Loucy (cell line): ENCODE data around the gene GAS2L2.

Experiments used
- H2AFZ ChIP-seq: fragments of 200-600 bp; sonication (generic); 2 replicates; pipeline ENCODE4 v1.6.0; 2016; ENCODE audit warnings: antibody characterized with exemption, mild to moderate bottlenecking, low read length, moderate library complexity
- H3F3A ChIP-seq: fragments of 200-600 bp; 2 replicates; pipeline ENCODE4 v1.6.0; 2016; ENCODE audit warnings: antibody characterized with exemption, low read depth, mild to moderate bottlenecking
- H3K27me3 ChIP-seq: fragments of 200-600 bp; sonication (generic); 2 replicates; pipeline ENCODE4 v1.6.1; 2014; ENCODE audit warnings: low read length, mild to moderate bottlenecking; ENCODE audit not compliant: insufficient read depth, poor library complexity, severe bottlenecking
- H3K36me3 ChIP-seq: fragments of 200-600 bp; sonication (generic); 2 replicates; pipeline ENCODE4 v1.6.1; 2016; ENCODE audit warnings: low read length; ENCODE audit not compliant: insufficient read depth
- H3K4me1 ChIP-seq: fragments of 200-600 bp; sonication (generic); 2 replicates; pipeline ENCODE4 v1.5.1; 2014; ENCODE audit warnings: low read length, mild to moderate bottlenecking; ENCODE audit not compliant: insufficient read depth, poor library complexity, severe bottlenecking
- H3K4me2 ChIP-seq: fragments of 200-600 bp; sonication (generic); 2 replicates; pipeline ENCODE4 v1.6.0; 2014; ENCODE audit warnings: antibody characterized with exemption, low read length, low read depth, mild to moderate bottlenecking; ENCODE audit not compliant: poor library complexity, severe bottlenecking
- H3K4me3 ChIP-seq: fragments of 200-600 bp; sonication (generic); 2 replicates; pipeline ENCODE4 v1.5.1; 2014; ENCODE audit warnings: low read length, mild to moderate bottlenecking, mixed read lengths; ENCODE audit not compliant: poor library complexity, severe bottlenecking
- H3K79me2 ChIP-seq: fragments of 200-600 bp; sonication (generic); 2 replicates; pipeline ENCODE4 v1.6.1; 2014; ENCODE audit warnings: low read length; ENCODE audit not compliant: insufficient read depth
- H3K9ac ChIP-seq: fragments of 200-600 bp; sonication (generic); 2 replicates; pipeline ENCODE4 v1.6.0; 2014; ENCODE audit warnings: mild to moderate bottlenecking, low read depth, low read length, moderate library complexity; ENCODE audit not compliant: poor library complexity, severe bottlenecking
- H3K9me2 ChIP-seq: fragments of 200-600 bp; sonication (generic); replicated peaks from 2 replicates; pipeline ENCODE4 v1.6.1; 2016; ENCODE audit warnings: low read depth, low read length, mixed read lengths
- H3K9me3 ChIP-seq: fragments of 200-600 bp; sonication (generic); 2 replicates; pipeline ENCODE4 v1.6.1; 2014; ENCODE audit warnings: mild to moderate bottlenecking, antibody characterized with exemption, low read length, low read depth; ENCODE audit not compliant: insufficient read depth
- H4K20me1 ChIP-seq: fragments of 200-600 bp; sonication (generic); 2 replicates; pipeline ENCODE4 v1.6.0; 2014; ENCODE audit warnings: antibody characterized with exemption, low read length, mild to moderate bottlenecking; ENCODE audit not compliant: insufficient read depth, poor library complexity, severe bottlenecking
- EZH2phosphoT487 ChIP-seq: fragments of 200-600 bp; IDR thresholded peaks from 2 replicates; pipeline ENCODE4 v1.6.1; 2018; ENCODE audit warnings: antibody characterized with exemption, mild to moderate bottlenecking, moderate library complexity, borderline replicate concordance
- TF ChIP-seq, protein P1 (sequence below): fragments of 200-600 bp; sonication (generic); conservative IDR thresholded peaks from 2 replicates; pipeline ENCODE4 v1.5.1; 2014; ENCODE audit warnings: mild to moderate bottlenecking, antibody characterized with exemption, low read length

The GAS2L2 gene

GRCh38 chr17:35700150-35700549, 52.9 kb downstream of the GAS2L2 start:
- no peak for TF ChIP-seq EZH2phosphoT487
- TF ChIP-seq, protein P1, sequence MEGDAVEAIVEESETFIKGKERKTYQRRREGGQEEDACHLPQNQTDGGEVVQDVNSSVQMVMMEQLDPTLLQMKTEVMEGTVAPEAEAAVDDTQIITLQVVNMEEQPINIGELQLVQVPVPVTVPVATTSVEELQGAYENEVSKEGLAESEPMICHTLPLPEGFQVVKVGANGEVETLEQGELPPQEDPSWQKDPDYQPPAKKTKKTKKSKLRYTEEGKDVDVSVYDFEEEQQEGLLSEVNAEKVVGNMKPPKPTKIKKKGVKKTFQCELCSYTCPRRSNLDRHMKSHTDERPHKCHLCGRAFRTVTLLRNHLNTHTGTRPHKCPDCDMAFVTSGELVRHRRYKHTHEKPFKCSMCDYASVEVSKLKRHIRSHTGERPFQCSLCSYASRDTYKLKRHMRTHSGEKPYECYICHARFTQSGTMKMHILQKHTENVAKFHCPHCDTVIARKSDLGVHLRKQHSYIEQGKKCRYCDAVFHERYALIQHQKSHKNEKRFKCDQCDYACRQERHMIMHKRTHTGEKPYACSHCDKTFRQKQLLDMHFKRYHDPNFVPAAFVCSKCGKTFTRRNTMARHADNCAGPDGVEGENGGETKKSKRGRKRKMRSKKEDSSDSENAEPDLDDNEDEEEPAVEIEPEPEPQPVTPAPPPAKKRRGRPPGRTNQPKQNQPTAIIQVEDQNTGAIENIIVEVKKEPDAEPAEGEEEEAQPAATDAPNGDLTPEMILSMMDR: no peak
- Histone ChIP-seq H3K9me2 (no peaks in the 10 kb centered on the region), H3K27me3 (no peaks in the 10 kb centered on the region), H3K36me3 (peaks cover 23% of the 10 kb centered on the region), H3K79me2 (no peaks in the 10 kb centered on the region), H3K9ac (no peak overlapping the region), H3F3A (no peaks in the 10 kb centered on the region), H3K4me3 (no peak overlapping the region), H3K4me2 (no peak overlapping the region), H2AFZ (no peak overlapping the region), H3K9me3 (no peaks in the 10 kb centered on the region), H4K20me1 (no peaks in the 10 kb centered on the region), H3K4me1 (no peaks in the 10 kb centered on the region)

DNA sequence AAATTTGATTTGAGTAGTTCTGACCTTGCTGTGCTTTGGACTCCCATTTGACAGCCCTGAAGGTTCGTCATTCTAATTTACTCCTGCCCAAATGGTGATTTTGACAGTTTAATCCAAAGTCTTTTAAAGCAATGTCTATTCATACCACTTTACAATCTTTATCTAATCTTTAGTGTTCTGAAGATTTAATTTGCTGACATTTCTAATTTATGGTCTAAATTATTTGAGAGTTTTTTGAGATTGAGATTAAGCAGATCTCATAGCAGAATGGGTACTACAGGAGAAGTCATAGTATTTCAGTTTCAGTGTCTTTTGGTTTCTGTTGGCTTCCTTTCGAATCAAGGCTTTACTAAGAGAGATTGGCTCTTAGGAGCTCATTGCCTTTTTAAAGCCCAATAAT, 54.2 kb downstream of the GAS2L2 start:
- TF ChIP-seq, protein P1: no peak
- no peak for TF ChIP-seq EZH2phosphoT487
- H3K27me3 ChIP-seq: no peaks in the 10 kb centered on the region
- no peak overlapping the region for H3K4me3 ChIP-seq
- H2AFZ ChIP-seq: no peak overlapping the region
- no peaks in the 10 kb centered on the region for H3K79me2 ChIP-seq
- H3K36me3 ChIP-seq: peaks cover 34% of the 10 kb centered on the region
- H3K9me2 ChIP-seq: no peaks in the 10 kb centered on the region
- H4K20me1 ChIP-seq: no peaks in the 10 kb centered on the region
- H3K4me2 ChIP-seq: no peak overlapping the region
- no peak overlapping the region for H3K9ac ChIP-seq
- no peaks in the 10 kb centered on the region for H3F3A ChIP-seq
- no peaks in the 10 kb centered on the region for H3K4me1 ChIP-seq
- no peaks in the 10 kb centered on the region for H3K9me3 ChIP-seq

- H3K9me3 ChIP-seq: no peaks in the 10 kb centered on the region
- no peak overlapping the region for H2AFZ ChIP-seq
- no peak overlapping the region for H3K4me3 ChIP-seq
- H3K79me2 ChIP-seq: no peaks in the 10 kb centered on the region
- peaks cover 57% of the 10 kb centered on the region for H3K36me3 ChIP-seq
- TF ChIP-seq EZH2phosphoT487: no peak
- TF ChIP-seq, protein P1: no peak
- H3K4me1 ChIP-seq: no peaks in the 10 kb centered on the region
- no peaks in the 10 kb centered on the region for H3F3A ChIP-seq
- no peak overlapping the region for H3K4me2 ChIP-seq
- H3K9ac ChIP-seq: no peak overlapping the region
- no peaks in the 10 kb centered on the region for H4K20me1 ChIP-seq
- no peaks in the 10 kb centered on the region for H3K9me2 ChIP-seq
- H3K27me3 ChIP-seq: no peaks in the 10 kb centered on the region
These were observed 57.4 kb downstream of the GAS2L2 start for GRCh38 chr17:35695613-35696012.
